Measurements from ENCODE around the gene SVOPL.

DNA sequence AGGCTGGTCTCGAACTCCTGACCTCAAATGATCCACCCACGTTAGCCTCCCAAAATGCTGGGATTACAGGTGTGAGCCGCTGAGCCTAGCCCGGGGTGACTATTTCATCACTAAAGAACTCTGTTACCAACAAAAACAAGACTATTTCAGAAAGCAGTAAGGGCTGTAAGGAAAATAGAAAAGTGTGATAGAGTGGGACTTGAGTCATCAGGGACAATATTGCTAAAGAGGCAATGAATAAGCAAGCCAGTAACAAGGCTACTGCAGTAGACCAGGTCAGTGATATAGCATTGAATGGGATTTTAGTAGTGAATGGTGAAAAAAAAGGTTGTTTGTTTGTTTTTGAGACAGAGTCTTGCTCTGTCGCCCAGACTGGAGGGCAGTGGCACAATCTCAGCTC, 51.7 kb downstream of the SVOPL start:
- TF ChIP-seq EZH2 (IDR thresholded peaks at IDR 0.05; ENCODE audit: borderline replicate concordance, insufficient read depth, low read depth, low read length, poor library complexity, severe bottlenecking), result no peak
- TF ChIP-seq, protein P1, sequence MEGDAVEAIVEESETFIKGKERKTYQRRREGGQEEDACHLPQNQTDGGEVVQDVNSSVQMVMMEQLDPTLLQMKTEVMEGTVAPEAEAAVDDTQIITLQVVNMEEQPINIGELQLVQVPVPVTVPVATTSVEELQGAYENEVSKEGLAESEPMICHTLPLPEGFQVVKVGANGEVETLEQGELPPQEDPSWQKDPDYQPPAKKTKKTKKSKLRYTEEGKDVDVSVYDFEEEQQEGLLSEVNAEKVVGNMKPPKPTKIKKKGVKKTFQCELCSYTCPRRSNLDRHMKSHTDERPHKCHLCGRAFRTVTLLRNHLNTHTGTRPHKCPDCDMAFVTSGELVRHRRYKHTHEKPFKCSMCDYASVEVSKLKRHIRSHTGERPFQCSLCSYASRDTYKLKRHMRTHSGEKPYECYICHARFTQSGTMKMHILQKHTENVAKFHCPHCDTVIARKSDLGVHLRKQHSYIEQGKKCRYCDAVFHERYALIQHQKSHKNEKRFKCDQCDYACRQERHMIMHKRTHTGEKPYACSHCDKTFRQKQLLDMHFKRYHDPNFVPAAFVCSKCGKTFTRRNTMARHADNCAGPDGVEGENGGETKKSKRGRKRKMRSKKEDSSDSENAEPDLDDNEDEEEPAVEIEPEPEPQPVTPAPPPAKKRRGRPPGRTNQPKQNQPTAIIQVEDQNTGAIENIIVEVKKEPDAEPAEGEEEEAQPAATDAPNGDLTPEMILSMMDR (IDR thresholded peaks at IDR 0.05), result no peak
